ENCODE measurements around the gene PLPP1. TPM values are rescaled to one million over a fixed set of nuclear protein-coding genes. Genes with fewer than 3 reads are reported as not detected.

The PLPP1 gene
- polyA plus RNA-seq, 1 of the 3 experiments (the other 2 are of a cell fraction): 32.8 TPM

GRCh38 chr5:55524816-55525215, 9.9 kb downstream of the PLPP1 start (continued):
- TF ChIP-seq GABPA (IDR thresholded peaks at IDR 0.05; ENCODE audit: low read depth): no peak
- no peak for TF ChIP-seq EZH2phosphoT487 (IDR thresholded peaks at IDR 0.05; ENCODE audit: borderline replicate concordance, low read depth)
- TF ChIP-seq MXI1 (IDR thresholded peaks at IDR 0.05; ENCODE audit: low read depth, low read length): no peak

- Histone ChIP-seq H3K9ac (no peak overlapping the region), H3K27ac (ENCODE audit: low read depth in 2 of 2, low read length in 1 of 2) (no peak overlapping the region), H3K4me3 (ENCODE audit: low read depth in 2 of 2, low read length in 1 of 2) (no peak overlapping the region), H3K27me3 (ENCODE audit: insufficient read depth) (no peaks in the 10 kb centered on the region), H3F3A (replicated peaks; ENCODE audit: insufficient read depth) (peaks cover 3% of the 10 kb centered on the region), H3K4me1 (ENCODE audit: control insufficient read depth in 1 of 2, insufficient read depth in 2 of 2, low read depth in 1 of 2, low read length in 1 of 2) (no peaks in the 10 kb centered on the region), H3K36me3 (replicated peaks in 1 of 2; ENCODE audit: control insufficient read depth in 1 of 2, insufficient read depth in 2 of 2, low read length in 1 of 2) (peaks cover 0 to 7% of the 10 kb centered on the region in 2 experiments), H3K79me2 (ENCODE audit: insufficient read depth) (peaks cover 47% of the 10 kb centered on the region), H3K9me2 (no peaks in the 10 kb centered on the region), H3K9me3 (no peaks in the 10 kb centered on the region), H3K4me2 (no peak overlapping the region), H4K20me1 (ENCODE audit: insufficient read depth) (peaks cover 10% of the 10 kb centered on the region; the same call in 1 of the 2 replicates), H2AFZ (ENCODE audit: low read depth) (no peak overlapping the region)
- CTCF ChIA-PET: no interaction called here
- POLR2A ChIA-PET: no interaction called here
- DNase-seq: no peak
- 96% methylated on average over 2 of the region's 2 CpGs for WGBS (ENCODE audit: low lambda C conversion rate)
- TF ChIP-seq FOXJ3 (CRISPR knock-in tag; IDR thresholded peaks at IDR 0.05): no peak
- no peak for TF ChIP-seq NRF1 (IDR thresholded peaks at IDR 0.05; ENCODE audit: low read depth, low read length)
- no peak for TF ChIP-seq JUND (IDR thresholded peaks at IDR 0.05)
- TF ChIP-seq RXRA (IDR thresholded peaks at IDR 0.05; ENCODE audit: borderline replicate concordance, low read depth): no peak
- TF ChIP-seq TAF1 (IDR thresholded peaks at IDR 0.05; ENCODE audit: borderline replicate concordance, low read depth, low read length): no peak
- no peak for TF ChIP-seq FOXM1 (IDR thresholded peaks at IDR 0.05; ENCODE audit: low read depth)
Observed at GRCh38 chr5:55523293-55523692, 11.5 kb downstream of the PLPP1 start.

- TF ChIP-seq MEF2A (IDR thresholded peaks at IDR 0.05; ENCODE audit: borderline replicate concordance, low read depth) (no peak), TAF1 (IDR thresholded peaks at IDR 0.05; ENCODE audit: borderline replicate concordance, low read depth, low read length) (no peak), FOXJ3 (CRISPR knock-in tag; IDR thresholded peaks at IDR 0.05) (no peak), RCOR1 (IDR thresholded peaks at IDR 0.05; ENCODE audit: low read length) (no peak), MXI1 (IDR thresholded peaks at IDR 0.05; ENCODE audit: low read depth, low read length) (no peak), TCF12 (IDR thresholded peaks at IDR 0.05) (no peak), GABPA (IDR thresholded peaks at IDR 0.05; ENCODE audit: low read depth) (no peak), YY1 (IDR thresholded peaks at IDR 0.05; ENCODE audit: low read depth) (no peak), ELF1 (IDR thresholded peaks at IDR 0.05) (no peak), TEAD4 (IDR thresholded peaks at IDR 0.05; ENCODE audit: borderline replicate concordance, insufficient read depth) (no peak), CHD2 (IDR thresholded peaks at IDR 0.05; ENCODE audit: low read length, partially characterized antibody) (no peak), REST (IDR thresholded peaks at IDR 0.05; ENCODE audit: low read depth, low read length) (no peak), FOSL2 (IDR thresholded peaks at IDR 0.05; ENCODE audit: borderline replicate concordance, low read depth) (no peak)
- no peak for DNase-seq
- Histone ChIP-seq H3K4me3 (ENCODE audit: low read depth in 2 of 2, low read length in 1 of 2) (no peak overlapping the region), H3K4me2 (no peak overlapping the region), H3K9ac (no peak overlapping the region), H3K27ac (ENCODE audit: low read depth in 2 of 2, low read length in 1 of 2) (no peak overlapping the region), H3K79me2 (ENCODE audit: insufficient read depth) (peaks cover 55% of the 10 kb centered on the region), H3K4me1 (ENCODE audit: control insufficient read depth in 1 of 2, insufficient read depth in 2 of 2, low read depth in 1 of 2, low read length in 1 of 2) (no peaks in the 10 kb centered on the region), H2AFZ (ENCODE audit: low read depth) (no peak overlapping the region), H3K9me3 (no peaks in the 10 kb centered on the region), H3K36me3 (replicated peaks in 1 of 2; ENCODE audit: control insufficient read depth in 1 of 2, insufficient read depth in 2 of 2, low read length in 1 of 2) (peaks cover 0 to 7% of the 10 kb centered on the region in 2 experiments), H3F3A (replicated peaks; ENCODE audit: insufficient read depth) (peaks cover 3% of the 10 kb centered on the region), H4K20me1 (ENCODE audit: insufficient read depth) (peaks cover 18% of the 10 kb centered on the region; the same call in 1 of the 2 replicates), H3K9me2 (no peaks in the 10 kb centered on the region), H3K27me3 (ENCODE audit: insufficient read depth) (no peaks in the 10 kb centered on the region)
- POLR2A ChIA-PET: no interaction called here
- 81% methylated on average over 5 of the region's 5 CpGs for WGBS (ENCODE audit: low lambda C conversion rate)
- CTCF ChIA-PET: interaction anchor here (0.8 kb wide), 1 partner anchor 14 kb away, joined by 3 read pairs; no protein-coding TSS in a partner anchor
Observed at GRCh38 chr5:55521881-55522280, 12.9 kb downstream of the PLPP1 start.

All from SK-N-SH (cell line).